ENCODE measurements around the gene TNFAIP8L1.

GRCh38 chr19:4702764-4703163 lies 63.4 kb downstream of the TNFAIP8L1 start:
- TF ChIP-seq CTCF (IDR thresholded peaks at IDR 0.05; ENCODE audit: insufficient read depth, low read depth, low read length) (no peak), EZH2 (IDR thresholded peaks at IDR 0.05; ENCODE audit: insufficient read depth, low read length) (no peak)

All from astrocyte (in vitro differentiated cells and primary cell).